Jurkat, Clone E6-1 (cell line): ENCODE measurements around the gene MUC13. TPM values are rescaled to one million over a fixed set of nuclear protein-coding genes. Genes with fewer than 3 reads are reported as not detected.
"Not testable (repeated sequence)": the region's sequence is repeated elsewhere in the genome, so short reads cannot be mapped to it uniquely, and the experiment has no call there.

ENCODE experiments used
- DNase-seq: peaks from one replicate; pipeline ENCODE4 v3.0.0-alpha.2; 2011; ENCODE audit warnings: low read depth, low spot score
- H3K4me3 ChIP-seq: 2 replicates; pipeline ENCODE4 v1.5.1; 2011; ENCODE audit warnings: mild to moderate bottlenecking, low read length, control low read depth, moderate library complexity
- polyA plus RNA-seq: library from polyadenylated mRNA; unstranded; fragments of >200 nt; gene quantifications from one replicate; pipeline ENCODE4 v1.2.1, GENCODE V29; 2012; ENCODE audit warnings: missing spikeins; ENCODE audit not compliant: insufficient read length, insufficient read depth

MUC13 gene, protein sequence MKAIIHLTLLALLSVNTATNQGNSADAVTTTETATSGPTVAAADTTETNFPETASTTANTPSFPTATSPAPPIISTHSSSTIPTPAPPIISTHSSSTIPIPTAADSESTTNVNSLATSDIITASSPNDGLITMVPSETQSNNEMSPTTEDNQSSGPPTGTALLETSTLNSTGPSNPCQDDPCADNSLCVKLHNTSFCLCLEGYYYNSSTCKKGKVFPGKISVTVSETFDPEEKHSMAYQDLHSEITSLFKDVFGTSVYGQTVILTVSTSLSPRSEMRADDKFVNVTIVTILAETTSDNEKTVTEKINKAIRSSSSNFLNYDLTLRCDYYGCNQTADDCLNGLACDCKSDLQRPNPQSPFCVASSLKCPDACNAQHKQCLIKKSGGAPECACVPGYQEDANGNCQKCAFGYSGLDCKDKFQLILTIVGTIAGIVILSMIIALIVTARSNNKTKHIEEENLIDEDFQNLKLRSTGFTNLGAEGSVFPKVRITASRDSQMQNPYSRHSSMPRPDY
- polyA plus RNA-seq: not detected

- no peak for DNase-seq
- no peak within 1 kb of the TSS for H3K4me3 ChIP-seq
Observed at GRCh38 chr3:124934577-124934976, at the start of gene MUC13. MUC13 (minus strand) TSS chr3:124934751; CDS start chr3:124934712, 39 bp downstream.

GRCh38 chr3:124982855-124983254 lies 48.3 kb upstream of the MUC13 start:
- no peak overlapping the region for H3K4me3 ChIP-seq
- DNase-seq: no peak

DNA sequence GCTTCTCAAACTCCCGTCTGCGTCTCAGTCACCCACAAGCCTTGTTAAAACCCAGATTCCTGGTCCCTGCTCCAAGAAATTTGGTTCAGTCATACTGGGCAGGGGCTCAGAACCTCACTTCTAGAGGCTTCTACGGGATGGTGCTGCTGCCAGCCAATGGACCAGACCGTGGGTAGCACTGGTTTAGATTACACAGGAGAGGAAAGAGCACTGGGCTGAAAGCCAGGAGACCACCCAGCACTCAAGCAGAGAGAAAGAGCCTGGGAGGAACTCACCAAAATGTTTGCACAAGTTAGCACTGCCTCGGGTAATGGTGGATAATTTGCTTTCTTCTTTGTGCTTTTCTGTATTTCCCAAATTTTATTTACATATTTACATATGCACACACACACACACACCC lies 46.9 kb upstream of the MUC13 start:
- DNase-seq: no peak
- no peak overlapping the region for H3K4me3 ChIP-seq

DNA sequence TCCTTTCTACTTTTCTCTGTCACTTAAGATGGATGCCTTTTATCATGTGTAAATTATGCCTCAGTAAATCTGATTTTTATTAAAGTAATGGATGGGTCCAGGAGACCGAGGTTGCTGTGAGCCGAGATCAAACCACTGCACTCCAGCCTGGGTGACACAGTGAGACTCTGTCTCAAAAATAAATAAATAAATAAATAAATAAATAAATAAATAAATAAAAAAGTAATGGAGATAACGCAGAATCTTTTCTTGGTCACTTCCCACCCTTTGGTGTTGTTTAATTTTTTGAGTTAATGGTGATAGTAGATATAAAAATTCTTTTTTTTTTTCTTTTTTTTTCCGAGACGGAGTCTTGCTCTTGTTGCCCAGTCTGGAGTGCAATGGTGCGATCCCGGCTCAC lies 44.1 kb upstream of the MUC13 start:
- no peak for DNase-seq
- no peak overlapping the region for H3K4me3 ChIP-seq

DNA sequence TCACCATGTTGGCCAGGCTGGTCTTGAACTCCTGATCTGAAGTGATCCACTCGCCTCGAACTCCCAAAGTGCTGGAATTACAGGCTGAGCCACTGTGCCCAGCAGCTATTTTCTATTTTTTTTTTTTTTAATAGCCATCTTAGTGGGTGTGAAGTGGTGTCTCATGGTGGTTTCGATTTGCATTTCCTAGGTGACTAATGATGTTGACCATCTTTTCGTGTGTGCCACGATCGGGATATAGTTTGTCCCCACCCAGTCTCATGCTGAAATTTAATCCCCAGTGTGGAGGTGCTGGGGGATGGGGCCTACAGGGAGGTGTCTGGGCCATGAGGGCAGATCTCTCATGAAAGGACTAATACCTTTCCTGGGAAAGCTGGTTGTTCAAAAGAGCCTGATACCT lies 41.8 kb upstream of the MUC13 start:
- no peak for DNase-seq
- H3K4me3 ChIP-seq: no peak overlapping the region

DNA sequence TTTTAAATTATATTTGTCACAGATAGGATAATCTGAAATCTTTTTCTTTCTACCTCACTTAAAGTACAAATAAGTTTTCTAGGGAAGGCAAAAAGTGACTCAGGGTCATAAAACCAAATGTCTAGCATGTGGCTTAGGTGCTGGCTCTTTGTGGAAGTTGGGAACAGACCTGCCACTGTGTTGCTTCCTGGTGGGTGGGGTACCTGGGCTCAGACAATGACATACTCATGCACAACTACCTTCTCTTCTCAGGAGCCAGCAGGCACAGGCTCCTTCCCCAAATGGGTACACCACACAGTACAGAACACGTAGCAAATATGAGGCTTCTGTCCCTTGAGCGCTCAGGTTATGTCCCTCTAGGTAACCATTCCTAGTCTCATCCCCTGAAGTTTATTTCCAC lies 40.1 kb upstream of the MUC13 start:
- no peak for DNase-seq
- H3K4me3 ChIP-seq: no peak overlapping the region

- DNase-seq: no peak
- no peak overlapping the region for H3K4me3 ChIP-seq
Observed at GRCh38 chr3:124973290-124973689, 38.7 kb upstream of the MUC13 start.

DNA sequence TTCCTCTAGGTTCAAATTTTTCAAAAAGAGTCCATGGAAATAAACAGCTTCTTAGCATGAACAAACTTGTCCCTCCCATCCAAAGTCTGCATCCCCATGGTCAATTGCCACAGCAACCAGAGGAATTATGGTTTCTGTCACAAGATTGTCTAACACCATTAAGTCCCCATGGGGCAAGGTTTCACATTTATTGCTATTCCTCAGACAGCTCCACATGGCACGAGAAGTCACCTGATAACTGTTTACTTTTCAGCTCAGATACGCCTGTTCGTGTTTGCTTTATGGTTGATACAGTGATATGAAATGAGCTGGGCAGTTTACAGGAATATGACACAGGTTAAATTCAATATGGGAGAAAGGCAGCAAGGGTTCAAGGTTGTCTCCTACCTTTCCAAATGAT lies 37.9 kb upstream of the MUC13 start:
- no peak overlapping the region for H3K4me3 ChIP-seq
- no peak for DNase-seq

DNA sequence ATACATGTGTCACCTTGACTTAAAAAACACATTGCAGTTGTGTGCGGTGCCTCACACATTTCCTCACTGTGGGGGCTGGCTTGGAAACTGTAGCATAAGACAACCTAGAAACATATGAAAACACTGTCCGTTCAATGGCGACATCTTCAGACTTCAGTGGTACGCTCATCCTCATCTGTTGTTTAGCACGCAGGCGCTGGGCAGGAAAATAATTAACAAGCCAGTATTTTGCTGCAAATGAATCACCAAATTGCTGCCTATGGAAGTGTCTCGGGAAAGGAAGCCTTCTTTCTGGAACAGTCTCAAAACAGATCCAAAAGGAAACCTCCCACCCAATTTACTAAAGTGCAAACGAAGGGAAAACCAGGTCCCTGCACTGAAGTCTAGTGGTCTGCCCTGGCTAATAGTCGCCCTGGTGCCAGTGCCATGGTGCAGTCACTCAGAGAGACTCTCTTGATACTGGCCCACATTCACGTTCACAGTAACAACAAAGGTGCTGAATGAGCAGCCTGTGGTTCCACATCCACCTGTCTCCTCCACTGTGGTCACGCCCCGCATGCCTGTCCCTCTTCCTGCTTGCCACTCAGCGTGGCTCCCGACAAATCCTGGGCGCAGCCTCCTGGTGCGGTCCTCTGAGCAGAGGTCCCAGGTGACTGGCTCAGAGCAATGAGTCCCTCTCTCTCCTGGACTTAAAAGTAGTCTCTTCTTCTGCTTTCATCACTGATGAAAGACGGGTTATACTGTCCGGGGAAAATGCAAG lies 35.6 kb upstream of the MUC13 start:
- no peak overlapping the region for H3K4me3 ChIP-seq

DNA sequence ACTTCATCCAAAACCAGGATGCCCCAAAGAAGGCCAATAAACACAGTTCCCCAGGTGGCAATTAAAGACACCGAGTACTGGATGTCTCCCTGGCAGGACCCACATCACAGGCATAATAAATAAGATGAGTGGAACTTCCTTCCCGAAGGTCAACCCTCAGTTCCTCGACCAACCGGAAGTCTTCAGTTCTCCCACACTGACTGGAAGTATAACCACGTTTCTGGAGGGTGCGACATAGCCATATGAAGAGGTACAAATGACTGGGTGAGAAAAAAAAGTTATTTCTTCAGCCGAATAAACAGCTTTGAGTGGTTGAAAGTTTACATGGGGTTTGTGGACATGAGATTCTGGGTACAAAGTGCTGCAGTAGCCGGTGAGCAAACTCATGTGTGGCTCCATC lies 34.6 kb upstream of the MUC13 start:
- no peak overlapping the region for H3K4me3 ChIP-seq
- DNase-seq: no peak

More for the DNA sequence above, 35.6 kb upstream of the MUC13 start:
- no peak for DNase-seq

GRCh38 chr3:124967964-124968363 lies 33.4 kb upstream of the MUC13 start:
- DNase-seq: peak; percentile 12

GRCh38 chr3:124966521-124967445 lies 32.2 kb upstream of the MUC13 start:
- DNase-seq: no peak
- no peak overlapping the region for H3K4me3 ChIP-seq

More at GRCh38 chr3:124967964-124968363, 33.4 kb upstream of the MUC13 start:
- H3K4me3 ChIP-seq: no peak overlapping the region

DNA sequence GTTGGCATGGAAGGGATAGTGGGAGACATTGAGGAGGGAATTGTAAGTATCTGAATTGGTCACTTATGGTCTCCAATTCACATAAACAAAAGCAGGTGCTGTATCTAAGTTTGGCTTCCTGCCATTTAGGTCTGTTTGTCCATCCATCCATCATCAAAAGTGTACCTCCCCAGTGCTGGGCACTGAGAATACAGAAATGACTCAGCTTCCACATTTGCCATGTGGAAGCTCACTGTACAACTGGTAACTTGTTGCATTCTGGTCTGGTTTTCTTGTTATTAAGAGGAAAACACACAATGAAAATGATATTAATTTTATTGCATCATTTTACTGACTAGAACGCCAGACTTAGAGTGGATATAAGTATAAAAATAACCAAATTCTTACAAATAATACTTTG lies 30.9 kb upstream of the MUC13 start:
- H3K4me3 ChIP-seq: no peak overlapping the region
- DNase-seq: no peak

- no peak for DNase-seq
- no peak overlapping the region for H3K4me3 ChIP-seq
Observed at GRCh38 chr3:124964387-124964786, 29.8 kb upstream of the MUC13 start.

DNA sequence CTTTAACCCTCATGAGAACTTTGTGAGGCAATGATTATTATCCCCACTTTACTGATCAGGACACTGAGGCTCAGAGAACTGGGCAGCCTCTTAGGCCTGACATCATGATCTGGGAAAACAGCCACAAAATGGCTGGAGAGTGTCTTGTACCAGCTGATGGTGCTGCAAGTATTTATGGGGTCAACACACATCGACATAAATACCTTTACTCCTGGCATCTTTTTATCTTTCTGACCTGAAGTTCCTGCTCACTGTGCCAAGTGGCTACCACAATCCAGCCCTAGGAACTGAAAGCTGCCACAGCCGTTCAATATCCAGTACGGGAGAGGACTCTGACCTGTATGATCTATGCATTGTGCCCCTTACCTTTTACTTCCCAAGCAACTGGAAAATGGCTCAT lies 29.2 kb upstream of the MUC13 start:
- no peak overlapping the region for H3K4me3 ChIP-seq
- DNase-seq: no peak

- no peak overlapping the region for H3K4me3 ChIP-seq
- no peak for DNase-seq
Observed at GRCh38 chr3:124962403-124962940, 27.9 kb upstream of the MUC13 start.

DNA sequence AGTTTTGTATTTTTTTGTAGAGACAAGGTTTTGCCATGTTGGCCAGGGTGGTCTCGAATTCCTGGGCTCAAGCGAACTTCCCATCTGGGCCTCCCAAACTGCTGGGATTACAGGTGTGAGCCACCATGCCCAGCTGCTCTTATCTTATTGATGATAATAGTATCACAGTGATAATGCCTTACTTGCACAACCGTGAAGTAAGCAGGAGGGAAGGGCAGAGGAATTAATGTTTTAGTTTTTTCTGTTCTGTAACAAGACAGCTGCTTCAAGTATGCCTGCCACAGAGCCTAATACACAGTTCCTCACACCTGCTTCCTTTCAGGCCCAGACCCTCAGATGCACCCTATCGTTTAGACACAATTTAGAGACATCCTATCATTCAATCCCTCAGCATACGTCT lies 26.1 kb upstream of the MUC13 start:
- H3K4me3 ChIP-seq: no peak overlapping the region
- no peak for DNase-seq

- H3K4me3 ChIP-seq: no peak overlapping the region
- no peak for DNase-seq
Observed at GRCh38 chr3:124960105-124960504, 25.6 kb upstream of the MUC13 start.

DNA sequence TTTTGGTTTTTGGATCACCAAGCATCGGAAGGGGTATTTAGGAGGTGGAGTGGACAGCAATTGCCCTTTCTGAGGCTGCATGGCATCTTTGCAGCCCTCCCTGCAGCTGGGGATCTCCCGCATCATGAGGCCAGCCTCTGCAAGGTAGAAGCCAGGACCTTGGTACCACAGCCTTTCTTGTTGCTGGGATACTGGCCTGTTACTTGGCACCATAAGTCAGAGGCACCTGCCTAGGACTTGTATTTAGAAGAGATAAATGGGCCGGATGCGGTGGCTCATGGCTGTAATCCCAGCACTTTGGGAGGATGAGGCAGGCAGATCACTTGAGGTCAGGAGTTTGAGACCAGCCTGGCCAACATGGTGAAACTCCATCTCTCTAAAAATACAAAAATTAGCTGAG lies 23.4 kb upstream of the MUC13 start:
- H3K4me3 ChIP-seq, DNase-seq: not testable (repeated sequence)
